ENCODE results near the gene RGL4. TPM values are rescaled to one million over a fixed set of nuclear protein-coding genes. Genes with fewer than 3 reads are reported as not detected.
A peak's percentile ranks its signal among the peaks of the same experiment; 100 is the strongest.

RGL4 gene
- total RNA-seq, 2 donors from 2014 or later = not detected

GRCh38 chr22:23712256-23712655, 21.4 kb downstream of the RGL4 start:
- no peak overlapping the region for H3K9ac ChIP-seq (ENCODE audit: extremely low read depth, low read length, poor library complexity, severe bottlenecking)
- H3K9me3 ChIP-seq (ENCODE audit: control insufficient read depth, low read length) = no peaks in the 10 kb centered on the region
- Mint-ChIP-seq H3K27ac (no peak overlapping the region), H3K4me3 (no peak overlapping the region), H3K9me3 (no peaks in the 10 kb centered on the region), H3K36me3 (ENCODE audit: low read depth) (peaks cover 57% of the 10 kb centered on the region), H3K4me1 (no peaks in the 10 kb centered on the region), H3K27me3 (ENCODE audit: insufficient read depth) (no peaks in the 10 kb centered on the region)
- H3K27me3 ChIP-seq (ENCODE audit: control insufficient read depth, insufficient read depth, low read length, poor library complexity, severe bottlenecking) = no peaks in the 10 kb centered on the region
- H3K27ac ChIP-seq (ENCODE audit: low read depth, low read length) = no peak overlapping the region
- DNase-seq = no peak
- peaks cover 61% of the 10 kb centered on the region for H3K36me3 ChIP-seq (ENCODE audit: control insufficient read depth, insufficient read depth, low read length)
- no peak for TF ChIP-seq CTCF (conservative IDR thresholded peaks at IDR 0.05)
- 90 to 97% methylated on average over 10 to 12 of the region's 12 CpGs for WGBS, 2 experiments (ENCODE audit: insufficient coverage in 1 of 2, insufficient read length in 1 of 2)
- no peaks in the 10 kb centered on the region for H3K4me1 ChIP-seq (ENCODE audit: control insufficient read depth, insufficient read depth, low read length)
- no peak overlapping the region for H3K4me3 ChIP-seq (ENCODE audit: low read length)

- no peaks in the 10 kb centered on the region for H3K9me3 Mint-ChIP-seq
- no peaks in the 10 kb centered on the region for H3K27me3 ChIP-seq (ENCODE audit: control insufficient read depth, insufficient read depth, low read length, poor library complexity, severe bottlenecking)
- no peak overlapping the region for H3K4me3 Mint-ChIP-seq
- H3K9ac ChIP-seq (ENCODE audit: extremely low read depth, low read length, poor library complexity, severe bottlenecking) = no peak overlapping the region
- no peaks in the 10 kb centered on the region for H3K27me3 Mint-ChIP-seq (ENCODE audit: insufficient read depth)
- TF ChIP-seq CTCF (conservative IDR thresholded peaks at IDR 0.05) = no peak
- H3K36me3 Mint-ChIP-seq (ENCODE audit: low read depth) = peaks cover 43% of the 10 kb centered on the region
- H3K36me3 ChIP-seq (ENCODE audit: control insufficient read depth, insufficient read depth, low read length) = peaks cover 46% of the 10 kb centered on the region
- H3K27ac Mint-ChIP-seq = no peak overlapping the region
- DNase-seq = no peak
- WGBS, 2 experiments (ENCODE audit: insufficient coverage in 1 of 2, insufficient read length in 1 of 2) = 93 to 96% methylated on average over 21 to 28 of the region's 28 CpGs
- H3K4me1 Mint-ChIP-seq = no peaks in the 10 kb centered on the region
- H3K4me1 ChIP-seq (ENCODE audit: control insufficient read depth, insufficient read depth, low read length) = no peaks in the 10 kb centered on the region
- no peaks in the 10 kb centered on the region for H3K9me3 ChIP-seq (ENCODE audit: control insufficient read depth, low read length)
- H3K4me3 ChIP-seq (ENCODE audit: low read length) = no peak overlapping the region
- H3K27ac ChIP-seq (ENCODE audit: low read depth, low read length) = no peak overlapping the region
These were observed 23.1 kb downstream of the RGL4 start for GRCh38 chr22:23713696-23714595.

- no peak for TF ChIP-seq CTCF (conservative IDR thresholded peaks at IDR 0.05)
- Histone ChIP-seq H3K27me3 (ENCODE audit: control insufficient read depth, insufficient read depth, low read length, poor library complexity, severe bottlenecking) (no peaks in the 10 kb centered on the region), H3K36me3 (ENCODE audit: control insufficient read depth, insufficient read depth, low read length) (peaks cover 37% of the 10 kb centered on the region), H3K9ac (ENCODE audit: extremely low read depth, low read length, poor library complexity, severe bottlenecking) (no peak overlapping the region), H3K27ac (ENCODE audit: low read depth, low read length) (no peak overlapping the region), H3K4me1 (ENCODE audit: control insufficient read depth, insufficient read depth, low read length) (no peaks in the 10 kb centered on the region), H3K9me3 (ENCODE audit: control insufficient read depth, low read length) (no peaks in the 10 kb centered on the region), H3K4me3 (ENCODE audit: low read length) (no peak overlapping the region)
- no peak for DNase-seq
- 92 to 93% methylated on average over 14 to 23 of the region's 23 CpGs for WGBS, 2 experiments (ENCODE audit: insufficient coverage in 1 of 2, insufficient read length in 1 of 2)
- Mint-ChIP-seq H3K27ac (no peak overlapping the region), H3K4me1 (no peaks in the 10 kb centered on the region), H3K9me3 (no peaks in the 10 kb centered on the region), H3K36me3 (ENCODE audit: low read depth) (peaks cover 34% of the 10 kb centered on the region), H3K4me3 (peak overlapping the region; percentile 72), H3K27me3 (ENCODE audit: insufficient read depth) (no peaks in the 10 kb centered on the region)
These were observed 24.1 kb downstream of the RGL4 start for GRCh38 chr22:23714596-23715578.

Measured in endodermal cell (in vitro differentiated cells).